ENCODE data around the gene DMKN.

DMKN gene

GRCh38 chr19:35525873-35526272 is 12.4 kb upstream of the DMKN start:
- TF ChIP-seq, protein P1, sequence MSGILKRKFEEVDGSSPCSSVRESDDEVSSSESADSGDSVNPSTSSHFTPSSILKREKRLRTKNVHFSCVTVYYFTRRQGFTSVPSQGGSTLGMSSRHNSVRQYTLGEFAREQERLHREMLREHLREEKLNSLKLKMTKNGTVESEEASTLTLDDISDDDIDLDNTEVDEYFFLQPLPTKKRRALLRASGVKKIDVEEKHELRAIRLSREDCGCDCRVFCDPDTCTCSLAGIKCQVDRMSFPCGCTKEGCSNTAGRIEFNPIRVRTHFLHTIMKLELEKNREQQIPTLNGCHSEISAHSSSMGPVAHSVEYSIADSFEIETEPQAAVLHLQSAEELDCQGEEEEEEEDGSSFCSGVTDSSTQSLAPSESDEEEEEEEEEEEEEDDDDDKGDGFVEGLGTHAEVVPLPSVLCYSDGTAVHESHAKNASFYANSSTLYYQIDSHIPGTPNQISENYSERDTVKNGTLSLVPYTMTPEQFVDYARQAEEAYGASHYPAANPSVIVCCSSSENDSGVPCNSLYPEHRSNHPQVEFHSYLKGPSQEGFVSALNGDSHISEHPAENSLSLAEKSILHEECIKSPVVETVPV (CRISPR knock-in tag; IDR thresholded peaks at IDR 0.05), result no peak
- TF ChIP-seq ZNF8 (CRISPR knock-in tag; IDR thresholded peaks at IDR 0.05) (no peak), ARNTL (CRISPR knock-in tag; IDR thresholded peaks at IDR 0.05; ENCODE audit: borderline replicate concordance, low read depth) (no peak), ISL1 (CRISPR knock-in tag; IDR thresholded peaks at IDR 0.05) (no peak), CSDC2 (CRISPR knock-in tag; IDR thresholded peaks at IDR 0.05) (no peak)
- no peak for ATAC-seq

DNA sequence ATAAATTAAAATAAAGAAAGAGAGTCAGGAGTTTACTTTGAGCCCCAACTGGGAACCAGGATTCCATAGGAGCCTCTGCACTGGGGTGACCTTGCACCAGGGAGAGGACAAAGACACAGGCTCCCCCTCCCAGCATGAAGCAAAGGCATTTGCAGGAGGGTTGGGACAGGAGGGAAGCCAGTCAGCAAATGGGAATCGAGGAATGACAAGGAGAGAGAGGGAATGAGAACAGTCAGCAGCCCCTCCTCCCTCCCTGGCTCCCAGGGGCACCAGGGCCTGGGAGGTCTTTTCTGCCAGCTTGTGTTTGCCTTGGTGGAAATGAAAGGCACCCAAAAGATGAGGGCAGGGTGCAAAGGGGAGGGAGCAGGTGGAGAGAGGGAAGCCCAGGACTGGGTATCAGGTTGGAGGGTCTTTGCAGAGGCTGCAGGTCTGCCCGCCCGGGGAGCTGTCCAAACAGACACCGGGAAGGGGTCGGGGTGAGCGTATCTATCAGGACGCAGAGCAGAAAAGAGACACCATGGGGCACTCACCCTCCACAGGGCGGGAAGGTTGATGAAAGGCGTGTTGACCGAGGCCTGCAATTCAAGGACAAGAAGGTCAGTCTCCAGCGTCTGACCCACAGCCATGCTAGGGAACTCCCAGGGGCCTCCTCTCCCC is 10.9 kb upstream of the DMKN start:
- ATAC-seq, result no peak

GRCh38 chr19:35522745-35523327 is 9.4 kb upstream of the DMKN start:
- TF ChIP-seq TOX (CRISPR knock-in tag; IDR thresholded peaks at IDR 0.05; ENCODE audit: borderline replicate concordance), result no peak
- no peak for TF ChIP-seq ISL1 (CRISPR knock-in tag; IDR thresholded peaks at IDR 0.05)
- TF ChIP-seq ZFP30 (CRISPR knock-in tag; IDR thresholded peaks at IDR 0.05), result no peak
- TF ChIP-seq ZNF565 (CRISPR knock-in tag; conservative IDR thresholded peaks at IDR 0.05; ENCODE audit: low read depth), result no peak
- TF ChIP-seq, protein P1 (CRISPR knock-in tag; IDR thresholded peaks at IDR 0.05), result no peak
- ATAC-seq, result no peak

More for the DNA sequence above, 10.9 kb upstream of the DMKN start:
- TF ChIP-seq BACH2 (CRISPR knock-in tag; IDR thresholded peaks at IDR 0.05; ENCODE audit: borderline replicate concordance), result no peak
- TF ChIP-seq ESRRG (CRISPR knock-in tag; IDR thresholded peaks at IDR 0.05), result no peak
- TF ChIP-seq RARB (CRISPR knock-in tag; IDR thresholded peaks at IDR 0.05), result no peak
- no peak for TF ChIP-seq OSR1 (CRISPR knock-in tag; IDR thresholded peaks at IDR 0.05)
- TF ChIP-seq TCF4 (CRISPR knock-in tag; IDR thresholded peaks at IDR 0.05; ENCODE audit: borderline replicate concordance), result no peak
- TF ChIP-seq ZFP3 (CRISPR knock-in tag; IDR thresholded peaks at IDR 0.05), result no peak
- TF ChIP-seq TOX (CRISPR knock-in tag; IDR thresholded peaks at IDR 0.05; ENCODE audit: borderline replicate concordance), result no peak
- no peak for TF ChIP-seq ZNF70 (CRISPR knock-in tag; IDR thresholded peaks at IDR 0.05)
- TF ChIP-seq, protein P2, sequence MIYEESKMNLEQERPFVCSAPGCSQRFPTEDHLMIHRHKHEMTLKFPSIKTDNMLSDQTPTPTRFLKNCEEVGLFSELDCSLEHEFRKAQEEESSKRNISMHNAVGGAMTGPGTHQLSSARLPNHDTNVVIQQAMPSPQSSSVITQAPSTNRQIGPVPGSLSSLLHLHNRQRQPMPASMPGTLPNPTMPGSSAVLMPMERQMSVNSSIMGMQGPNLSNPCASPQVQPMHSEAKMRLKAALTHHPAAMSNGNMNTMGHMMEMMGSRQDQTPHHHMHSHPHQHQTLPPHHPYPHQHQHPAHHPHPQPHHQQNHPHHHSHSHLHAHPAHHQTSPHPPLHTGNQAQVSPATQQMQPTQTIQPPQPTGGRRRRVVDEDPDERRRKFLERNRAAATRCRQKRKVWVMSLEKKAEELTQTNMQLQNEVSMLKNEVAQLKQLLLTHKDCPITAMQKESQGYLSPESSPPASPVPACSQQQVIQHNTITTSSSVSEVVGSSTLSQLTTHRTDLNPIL (CRISPR knock-in tag; IDR thresholded peaks at IDR 0.05; ENCODE audit: low read depth), result no peak
- TF ChIP-seq ISL1 (CRISPR knock-in tag; IDR thresholded peaks at IDR 0.05), result no peak
- TF ChIP-seq ZFP30 (CRISPR knock-in tag; IDR thresholded peaks at IDR 0.05), result no peak
- TF ChIP-seq ZC3H10 (CRISPR knock-in tag; IDR thresholded peaks at IDR 0.05), result no peak
- TF ChIP-seq ZNF8 (CRISPR knock-in tag; IDR thresholded peaks at IDR 0.05), result no peak

- TF ChIP-seq POU6F1 (CRISPR knock-in tag; IDR thresholded peaks at IDR 0.05; ENCODE audit: borderline replicate concordance, low read depth) (no peak), ARNTL (CRISPR knock-in tag; IDR thresholded peaks at IDR 0.05; ENCODE audit: borderline replicate concordance, low read depth) (no peak), TCF4 (CRISPR knock-in tag; IDR thresholded peaks at IDR 0.05; ENCODE audit: borderline replicate concordance) (no peak), ISL1 (CRISPR knock-in tag; IDR thresholded peaks at IDR 0.05) (no peak), PPARA (CRISPR knock-in tag; IDR thresholded peaks at IDR 0.05; ENCODE audit: borderline replicate concordance) (no peak), ZNF565 (CRISPR knock-in tag; conservative IDR thresholded peaks at IDR 0.05; ENCODE audit: low read depth) (no peak), ZC3H10 (CRISPR knock-in tag; IDR thresholded peaks at IDR 0.05) (no peak)
- TF ChIP-seq, protein P2 (CRISPR knock-in tag; IDR thresholded peaks at IDR 0.05; ENCODE audit: low read depth), result no peak
- no peak for ATAC-seq
Observed at GRCh38 chr19:35521124-35521743, 7.8 kb upstream of the DMKN start.

All from SK-N-SH treated with all-trans-retinoic acid at 6 μM for 48 hours (cell line).